IMR-90 (cell line): ENCODE measurements around the gene WBP2NL.

Experiments used
- BHLHE40 ChIP-seq: fragments of 150-350 bp; IDR thresholded peaks from 2 replicates; pipeline ENCODE4 v1.6.1; 2016; ENCODE audit warnings: mild to moderate bottlenecking, low read depth, low read length
- FOS ChIP-seq: fragments of 150-350 bp; IDR thresholded peaks from 2 replicates; pipeline ENCODE4 v1.6.1; 2016; ENCODE audit warnings: low read depth, low read length
- MAZ ChIP-seq: IDR thresholded peaks from 2 replicates; pipeline ENCODE4 v1.6.1; 2012; ENCODE audit warnings: low read depth, mild to moderate bottlenecking, low read length, improper control_type of control experiment, moderate library complexity, borderline replicate concordance
- POLR2A ChIP-seq: IDR thresholded peaks from 2 replicates; pipeline ENCODE4 v1.6.1; 2012; ENCODE audit warnings: mild to moderate bottlenecking, low read depth, low read length
- RAD21 ChIP-seq: IDR thresholded peaks from 2 replicates; pipeline ENCODE4 v1.6.1; 2012; ENCODE audit warnings: low read length, improper control_type of control experiment
- RFX5 ChIP-seq: IDR thresholded peaks from 2 replicates; pipeline ENCODE4 v1.8.0; 2012; ENCODE audit warnings: low read depth, mild to moderate bottlenecking, low read length, moderate library complexity
- TF ChIP-seq, protein P1 (sequence below): conservative IDR thresholded peaks from 2 replicates; pipeline ENCODE4 v1.5.1; 2012; ENCODE audit warnings: mild to moderate bottlenecking, low read depth, low read length, improper control_type of control experiment
- TF ChIP-seq, protein P2 (sequence below): fragments of 150-350 bp; IDR thresholded peaks from 2 replicates; pipeline ENCODE4 v1.6.1; 2016; ENCODE audit warnings: low read depth, mild to moderate bottlenecking, low read length, moderate library complexity, borderline replicate concordance
- TF ChIP-seq, protein P3 (sequence below): fragments of 150-350 bp; IDR thresholded peaks from 2 replicates; pipeline ENCODE4 v1.6.1; 2017; ENCODE audit warnings: mild to moderate bottlenecking, antibody characterized with exemption, low read length, low read depth

DNA sequence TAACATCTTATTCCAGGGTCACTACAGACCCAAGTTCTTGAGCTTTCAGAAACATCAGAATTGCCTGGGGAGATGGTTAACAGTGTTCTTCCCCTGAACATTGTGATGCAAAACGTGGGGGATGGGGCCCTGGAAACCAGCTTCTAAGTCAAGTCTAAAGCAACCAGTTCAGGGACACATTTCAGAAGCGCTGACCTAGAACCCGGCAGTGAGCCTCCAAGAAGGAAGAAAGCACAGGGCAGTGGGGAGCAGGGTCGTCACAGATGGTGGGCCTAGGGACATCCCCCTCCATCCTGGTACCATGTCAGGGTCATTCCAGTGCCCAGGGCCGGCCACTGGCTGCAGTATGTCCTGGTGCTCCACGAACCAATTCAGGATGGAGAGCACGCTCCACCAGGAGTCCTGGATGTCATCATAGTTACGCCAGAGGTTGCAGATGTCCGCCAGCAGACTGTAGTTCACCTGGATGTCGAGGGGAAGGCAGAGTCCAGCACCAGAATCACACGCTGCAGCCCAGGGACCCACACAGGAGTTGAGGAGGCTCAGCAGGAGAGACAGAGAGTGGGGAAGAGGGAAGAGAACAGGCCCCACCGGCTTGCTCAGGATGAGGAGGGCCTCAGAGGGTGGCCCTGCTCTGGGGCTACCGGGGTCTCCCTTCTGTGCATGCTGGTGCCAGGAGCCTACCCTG is 67.0 kb downstream of the WBP2NL start:
- TF ChIP-seq MAZ: no peak
- TF ChIP-seq POLR2A: no peak
- TF ChIP-seq, protein P1, sequence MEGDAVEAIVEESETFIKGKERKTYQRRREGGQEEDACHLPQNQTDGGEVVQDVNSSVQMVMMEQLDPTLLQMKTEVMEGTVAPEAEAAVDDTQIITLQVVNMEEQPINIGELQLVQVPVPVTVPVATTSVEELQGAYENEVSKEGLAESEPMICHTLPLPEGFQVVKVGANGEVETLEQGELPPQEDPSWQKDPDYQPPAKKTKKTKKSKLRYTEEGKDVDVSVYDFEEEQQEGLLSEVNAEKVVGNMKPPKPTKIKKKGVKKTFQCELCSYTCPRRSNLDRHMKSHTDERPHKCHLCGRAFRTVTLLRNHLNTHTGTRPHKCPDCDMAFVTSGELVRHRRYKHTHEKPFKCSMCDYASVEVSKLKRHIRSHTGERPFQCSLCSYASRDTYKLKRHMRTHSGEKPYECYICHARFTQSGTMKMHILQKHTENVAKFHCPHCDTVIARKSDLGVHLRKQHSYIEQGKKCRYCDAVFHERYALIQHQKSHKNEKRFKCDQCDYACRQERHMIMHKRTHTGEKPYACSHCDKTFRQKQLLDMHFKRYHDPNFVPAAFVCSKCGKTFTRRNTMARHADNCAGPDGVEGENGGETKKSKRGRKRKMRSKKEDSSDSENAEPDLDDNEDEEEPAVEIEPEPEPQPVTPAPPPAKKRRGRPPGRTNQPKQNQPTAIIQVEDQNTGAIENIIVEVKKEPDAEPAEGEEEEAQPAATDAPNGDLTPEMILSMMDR: no peak
- TF ChIP-seq, protein P2, sequence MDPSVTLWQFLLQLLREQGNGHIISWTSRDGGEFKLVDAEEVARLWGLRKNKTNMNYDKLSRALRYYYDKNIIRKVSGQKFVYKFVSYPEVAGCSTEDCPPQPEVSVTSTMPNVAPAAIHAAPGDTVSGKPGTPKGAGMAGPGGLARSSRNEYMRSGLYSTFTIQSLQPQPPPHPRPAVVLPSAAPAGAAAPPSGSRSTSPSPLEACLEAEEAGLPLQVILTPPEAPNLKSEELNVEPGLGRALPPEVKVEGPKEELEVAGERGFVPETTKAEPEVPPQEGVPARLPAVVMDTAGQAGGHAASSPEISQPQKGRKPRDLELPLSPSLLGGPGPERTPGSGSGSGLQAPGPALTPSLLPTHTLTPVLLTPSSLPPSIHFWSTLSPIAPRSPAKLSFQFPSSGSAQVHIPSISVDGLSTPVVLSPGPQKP: no peak
- TF ChIP-seq BHLHE40: no peak
- TF ChIP-seq RAD21: no peak
- no peak for TF ChIP-seq FOS
- TF ChIP-seq RFX5: no peak
- TF ChIP-seq, protein P3, sequence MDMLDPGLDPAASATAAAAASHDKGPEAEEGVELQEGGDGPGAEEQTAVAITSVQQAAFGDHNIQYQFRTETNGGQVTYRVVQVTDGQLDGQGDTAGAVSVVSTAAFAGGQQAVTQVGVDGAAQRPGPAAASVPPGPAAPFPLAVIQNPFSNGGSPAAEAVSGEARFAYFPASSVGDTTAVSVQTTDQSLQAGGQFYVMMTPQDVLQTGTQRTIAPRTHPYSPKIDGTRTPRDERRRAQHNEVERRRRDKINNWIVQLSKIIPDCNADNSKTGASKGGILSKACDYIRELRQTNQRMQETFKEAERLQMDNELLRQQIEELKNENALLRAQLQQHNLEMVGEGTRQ: no peak
